ENCODE results near the gene LSM3.
"Not testable (repeated sequence)": the region's sequence is repeated elsewhere in the genome, so short reads cannot be mapped to it uniquely, and the experiment has no call there.

Gene LSM3

DNA sequence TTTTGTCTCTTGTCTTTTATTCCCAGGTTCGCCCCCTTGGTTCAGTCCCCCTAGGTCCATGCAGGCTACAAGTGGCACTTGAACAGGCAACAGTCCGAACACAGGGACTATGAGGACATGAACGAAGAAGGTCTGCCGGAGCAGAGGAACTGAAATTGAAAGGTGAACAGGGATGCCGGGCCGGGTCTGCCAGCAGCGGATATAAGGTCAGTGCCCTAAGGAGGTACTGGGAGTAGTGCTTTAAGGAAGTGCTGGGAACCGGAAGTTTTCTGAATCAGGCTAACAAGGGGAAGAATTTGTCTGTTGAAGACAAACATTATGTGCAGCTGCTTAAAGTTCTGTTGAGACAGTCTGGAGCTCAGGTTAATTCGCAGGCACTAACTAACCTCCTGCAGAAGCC, 46.8 kb downstream of the LSM3 start:
- Histone ChIP-seq H3K23ac (ENCODE audit: low read length in 2 of 2) (no peak overlapping the region), H3K4ac (ENCODE audit: low read depth in 1 of 2, low read length in 2 of 2) (peak overlapping the region; percentile 66 to 93), H3K27me3 (ENCODE audit: control insufficient read depth in 1 of 2, insufficient read depth in 1 of 2, low read length in 2 of 2) (peaks cover 0 to 8% of the 10 kb centered on the region in 2 experiments), H4K8ac (ENCODE audit: low read length) (peak overlapping the region; percentile 47), H2BK120ac (ENCODE audit: low read depth, low read length) (peak overlapping the region; percentile 61), H4K91ac (ENCODE audit: low read length) (peak overlapping the region; percentile 60), H3K4me3 (ENCODE audit: insufficient read depth in 1 of 2, low read depth in 1 of 2, low read length in 2 of 2) (no peak overlapping the region), H3K4me2 (ENCODE audit: low read length, poor library complexity, severe bottlenecking) (no peak overlapping the region), H2BK15ac (ENCODE audit: low read depth, poor library complexity, severe bottlenecking) (peak overlapping the region; percentile 44), H3K14ac (ENCODE audit: low read length in 2 of 2) (peak overlapping the region in 1 of 2 experiments; percentile 90), H2BK12ac (ENCODE audit: low read length in 2 of 2) (peak overlapping the region; percentile 2 to 90), H3K18ac (ENCODE audit: low read depth in 1 of 2, low read length in 2 of 2) (peak overlapping the region; percentile 50 to 87), H3K9me3 (ENCODE audit: control insufficient read depth, low read length) (peaks cover 16% of the 10 kb centered on the region), H3K27ac (ENCODE audit: low read length, poor library complexity, severe bottlenecking) (no peak overlapping the region), H2AFZ (ENCODE audit: low read depth, low read length) (no peak overlapping the region), H3K9ac (ENCODE audit: low read length) (no peak overlapping the region), H3K79me1 (replicated peaks; ENCODE audit: low read length, poor library complexity, severe bottlenecking) (no peaks in the 10 kb centered on the region), H2BK5ac (ENCODE audit: low read depth, low read length, poor library complexity, severe bottlenecking) (no peak overlapping the region), H3K36me3 (ENCODE audit: control insufficient read depth in 1 of 2, insufficient read depth in 2 of 2, low read depth in 1 of 2, low read length in 2 of 2) (no peaks in the 10 kb centered on the region), H2AK5ac (ENCODE audit: low read length, severe bottlenecking) (peak overlapping the region; percentile 44), H3K4me1 (ENCODE audit: control insufficient read depth, insufficient read depth, low read depth, low read length) (peaks cover 10% of the 10 kb centered on the region)
- peak; percentile 54 for DNase-seq
- WGBS, result 35% methylated on average over 9 of the region's 9 CpGs

DNA sequence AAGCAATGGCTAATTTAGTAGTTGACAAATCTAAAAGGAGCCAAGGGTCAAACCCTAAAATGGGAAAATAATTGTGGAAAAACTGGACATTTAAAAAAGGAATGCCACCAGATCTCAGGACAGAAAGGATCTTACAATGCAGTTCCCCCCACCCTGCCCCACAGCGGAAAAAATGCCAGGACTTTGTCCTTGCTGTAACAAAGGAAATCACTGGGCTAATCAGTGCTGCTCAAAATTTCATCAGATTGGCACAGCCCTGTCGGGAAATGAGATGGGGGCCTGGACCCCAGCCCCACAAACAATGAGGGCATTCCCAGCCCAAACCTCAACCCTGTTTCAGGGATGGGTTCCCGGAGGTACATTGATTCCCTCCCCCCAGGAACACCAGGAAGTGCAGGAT, 47.7 kb downstream of the LSM3 start:
- H3K4me3 ChIP-seq (ENCODE audit: insufficient read depth in 1 of 2, low read depth in 1 of 2, low read length in 2 of 2); H3K4me1 ChIP-seq (ENCODE audit: control insufficient read depth, insufficient read depth, low read depth, low read length); H3K4me2 ChIP-seq (ENCODE audit: low read length, poor library complexity, severe bottlenecking); H2AFZ ChIP-seq (ENCODE audit: low read depth, low read length); H3K27ac ChIP-seq (ENCODE audit: low read length, poor library complexity, severe bottlenecking); H3K9ac ChIP-seq (ENCODE audit: low read length); H3K14ac ChIP-seq (ENCODE audit: low read length in 2 of 2); H2BK5ac ChIP-seq (ENCODE audit: low read depth, low read length, poor library complexity, severe bottlenecking); H3K36me3 ChIP-seq (ENCODE audit: control insufficient read depth in 1 of 2, insufficient read depth in 2 of 2, low read depth in 1 of 2, low read length in 2 of 2); H3K9me3 ChIP-seq (ENCODE audit: control insufficient read depth, low read length); DNase-seq; H3K23ac ChIP-seq (ENCODE audit: low read length in 2 of 2); H3K79me1 ChIP-seq (replicated peaks; ENCODE audit: low read length, poor library complexity, severe bottlenecking): not testable (repeated sequence)
- Histone ChIP-seq H3K18ac (ENCODE audit: low read depth in 1 of 2, low read length in 2 of 2) (peak overlapping the region; percentile 35 to 71), H3K27me3 (ENCODE audit: control insufficient read depth in 1 of 2, insufficient read depth in 1 of 2, low read length in 2 of 2) (peaks cover 0 to 14% of the 10 kb centered on the region in 2 experiments), H4K8ac (ENCODE audit: low read length) (peak overlapping the region; percentile 48), H2BK120ac (ENCODE audit: low read depth, low read length) (peak overlapping the region; percentile 87), H2BK12ac (ENCODE audit: low read length in 2 of 2) (peak overlapping the region; percentile 82 to 90), H2BK15ac (ENCODE audit: low read depth, poor library complexity, severe bottlenecking) (peak overlapping the region; percentile 57), H2AK5ac (ENCODE audit: low read length, severe bottlenecking) (peak overlapping the region; percentile 94), H4K91ac (ENCODE audit: low read length) (peak overlapping the region; percentile 31), H3K4ac (ENCODE audit: low read depth in 1 of 2, low read length in 2 of 2) (peak overlapping the region; percentile 58 to 78)
- 87% methylated on average over 3 of the region's 3 CpGs for WGBS

DNA sequence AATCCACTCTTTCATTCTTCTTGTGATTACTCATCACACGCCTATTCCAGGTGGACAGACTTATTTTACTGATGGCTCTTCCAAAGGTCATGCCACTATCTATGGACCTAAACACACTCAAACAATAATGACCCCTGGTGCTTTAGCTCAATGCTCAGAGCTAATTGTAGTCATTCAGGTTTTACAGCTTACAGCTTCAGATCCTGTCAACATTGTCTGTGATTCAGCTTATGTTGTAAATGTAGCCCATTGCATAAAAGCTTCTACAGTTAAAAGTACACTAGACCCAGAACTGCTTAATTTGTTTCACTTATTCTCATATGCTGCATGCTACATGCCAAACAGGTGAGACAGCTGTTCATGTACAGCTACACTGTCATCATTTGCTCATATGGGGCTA, 49.2 kb downstream of the LSM3 start:
- H2BK120ac ChIP-seq (ENCODE audit: low read depth, low read length), result no peak overlapping the region
- no peak overlapping the region for H3K27ac ChIP-seq (ENCODE audit: low read length, poor library complexity, severe bottlenecking)
- H2AFZ ChIP-seq (ENCODE audit: low read depth, low read length), result no peak overlapping the region
- DNase-seq, result peak; percentile 49
- H3K14ac ChIP-seq (ENCODE audit: low read length in 2 of 2), result no peak overlapping the region
- no peaks in the 10 kb centered on the region for H3K9me3 ChIP-seq (ENCODE audit: control insufficient read depth, low read length)
- no peak overlapping the region for H3K23ac ChIP-seq (ENCODE audit: low read length in 2 of 2)
- H3K4me3 ChIP-seq (ENCODE audit: insufficient read depth in 1 of 2, low read depth in 1 of 2, low read length in 2 of 2), result no peak overlapping the region
- WGBS, result 65% methylated on average over 1 of the region's 1 CpG
- no peak overlapping the region for H4K91ac ChIP-seq (ENCODE audit: low read length)
- H3K4me2 ChIP-seq (ENCODE audit: low read length, poor library complexity, severe bottlenecking), result no peak overlapping the region
- peaks cover 0 to 14% of the 10 kb centered on the region in 2 experiments for H3K27me3 ChIP-seq (ENCODE audit: control insufficient read depth in 1 of 2, insufficient read depth in 1 of 2, low read length in 2 of 2)
- no peak overlapping the region for H4K8ac ChIP-seq (ENCODE audit: low read length)
- H3K79me1 ChIP-seq (replicated peaks; ENCODE audit: low read length, poor library complexity, severe bottlenecking), result no peaks in the 10 kb centered on the region
- H3K36me3 ChIP-seq (ENCODE audit: control insufficient read depth in 1 of 2, insufficient read depth in 2 of 2, low read depth in 1 of 2, low read length in 2 of 2), result no peaks in the 10 kb centered on the region
- H3K4ac ChIP-seq (ENCODE audit: low read depth in 1 of 2, low read length in 2 of 2), result no peak overlapping the region
- no peak overlapping the region for H2AK5ac ChIP-seq (ENCODE audit: low read length, severe bottlenecking)
- H3K9ac ChIP-seq (ENCODE audit: low read length), result no peak overlapping the region
- no peak overlapping the region for H2BK15ac ChIP-seq (ENCODE audit: low read depth, poor library complexity, severe bottlenecking)
- no peak overlapping the region for H3K18ac ChIP-seq (ENCODE audit: low read depth in 1 of 2, low read length in 2 of 2)
- H2BK5ac ChIP-seq (ENCODE audit: low read depth, low read length, poor library complexity, severe bottlenecking), result no peak overlapping the region
- H3K4me1 ChIP-seq (ENCODE audit: control insufficient read depth, insufficient read depth, low read depth, low read length), result peaks cover 14% of the 10 kb centered on the region
- H2BK12ac ChIP-seq (ENCODE audit: low read length in 2 of 2), result no peak overlapping the region

DNA sequence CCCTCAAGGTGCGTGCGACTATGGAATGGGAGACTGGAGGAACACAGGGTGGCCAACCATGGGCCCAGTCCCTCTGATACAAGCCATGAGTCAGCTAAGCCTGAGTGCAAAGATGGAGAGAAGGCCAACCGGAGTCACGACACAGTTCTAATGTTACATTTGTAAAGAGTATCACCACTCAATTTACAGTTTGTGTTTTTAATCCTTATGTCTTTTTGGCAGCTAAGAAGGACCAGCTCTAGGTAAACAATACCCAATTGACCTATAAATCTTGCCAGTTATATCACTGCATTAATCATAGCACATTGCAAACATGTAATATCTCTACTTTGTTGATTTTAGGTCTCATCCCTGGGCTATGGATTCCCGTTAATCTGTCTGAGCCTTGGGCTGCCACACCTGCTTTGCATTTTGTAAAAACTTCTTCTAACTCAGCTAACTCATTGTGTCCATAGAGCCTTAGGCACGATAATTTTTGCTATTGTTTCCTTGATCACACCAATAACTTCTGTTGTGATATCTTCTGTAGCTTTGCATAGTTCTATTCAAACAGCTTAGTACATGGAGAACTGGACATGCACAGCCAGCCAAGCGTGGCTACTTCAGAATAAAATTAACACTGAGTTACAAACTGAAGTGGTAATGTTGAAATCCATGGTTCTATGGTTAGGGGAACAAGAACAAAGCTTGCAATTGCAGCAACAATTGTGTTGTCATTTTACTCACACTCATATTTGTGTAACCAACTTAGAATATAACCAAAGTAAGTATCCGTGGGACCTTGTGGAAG, 50.3 kb downstream of the LSM3 start:
- no peak overlapping the region for H2BK5ac ChIP-seq (ENCODE audit: low read depth, low read length, poor library complexity, severe bottlenecking)
- peak overlapping the region; percentile 13 to 29 for H3K18ac ChIP-seq (ENCODE audit: low read depth in 1 of 2, low read length in 2 of 2)
- H3K36me3 ChIP-seq (ENCODE audit: control insufficient read depth in 1 of 2, insufficient read depth in 2 of 2, low read depth in 1 of 2, low read length in 2 of 2), result no peaks in the 10 kb centered on the region
- H3K4me2 ChIP-seq (ENCODE audit: low read length, poor library complexity, severe bottlenecking), result no peak overlapping the region
- WGBS, result 96% methylated on average over 6 of the region's 8 CpGs
- peak overlapping the region; percentile 34 for H3K27ac ChIP-seq (ENCODE audit: low read length, poor library complexity, severe bottlenecking)
- no peak overlapping the region for H3K14ac ChIP-seq (ENCODE audit: low read length in 2 of 2)
- H3K4ac ChIP-seq (ENCODE audit: low read depth in 1 of 2, low read length in 2 of 2), result no peak overlapping the region
- no peak overlapping the region for H2AFZ ChIP-seq (ENCODE audit: low read depth, low read length)
- H3K23ac ChIP-seq (ENCODE audit: low read length in 2 of 2), result no peak overlapping the region
- H3K9me3 ChIP-seq (ENCODE audit: control insufficient read depth, low read length), result peaks cover 7% of the 10 kb centered on the region
- DNase-seq, result no peak
- H2BK15ac ChIP-seq (ENCODE audit: low read depth, poor library complexity, severe bottlenecking), result no peak overlapping the region
- peak overlapping the region; percentile 61 for H2AK5ac ChIP-seq (ENCODE audit: low read length, severe bottlenecking)
- peaks cover 0 to 14% of the 10 kb centered on the region in 2 experiments for H3K27me3 ChIP-seq (ENCODE audit: control insufficient read depth in 1 of 2, insufficient read depth in 1 of 2, low read length in 2 of 2)
- H3K4me3 ChIP-seq (ENCODE audit: insufficient read depth in 1 of 2, low read depth in 1 of 2, low read length in 2 of 2), result no peak overlapping the region
- no peak overlapping the region for H4K91ac ChIP-seq (ENCODE audit: low read length)
- H2BK120ac ChIP-seq (ENCODE audit: low read depth, low read length), result no peak overlapping the region
- H4K8ac ChIP-seq (ENCODE audit: low read length), result no peak overlapping the region
- H3K4me1 ChIP-seq (ENCODE audit: control insufficient read depth, insufficient read depth, low read depth, low read length), result peaks cover 14% of the 10 kb centered on the region
- no peaks in the 10 kb centered on the region for H3K79me1 ChIP-seq (replicated peaks; ENCODE audit: low read length, poor library complexity, severe bottlenecking)
- H2BK12ac ChIP-seq (ENCODE audit: low read length in 2 of 2), result peak overlapping the region; percentile 8 to 30
- H3K9ac ChIP-seq (ENCODE audit: low read length), result no peak overlapping the region
